GM19193 (cell line): Measurements from ENCODE around the gene CENPA.

Experiments used
- POLR2A ChIP-seq: IDR thresholded peaks from 4 replicates; pipeline ENCODE4 v1.6.1; 2011; ENCODE audit not compliant: insufficient read depth, insufficient read length; ENCODE audit errors: extremely low read depth

CENPA gene

GRCh38 chr2:26757873-26758789 lies 27.7 kb upstream of the CENPA start:
- no peak for TF ChIP-seq POLR2A

- TF ChIP-seq POLR2A: no peak
Observed at GRCh38 chr2:26758790-26759321, 27.0 kb upstream of the CENPA start.

- no peak for TF ChIP-seq POLR2A
Observed at GRCh38 chr2:26759845-26760244, 26.0 kb upstream of the CENPA start.

GRCh38 chr2:26763019-26763418 lies 22.8 kb upstream of the CENPA start:
- TF ChIP-seq POLR2A: no peak

GRCh38 chr2:26764078-26764887 lies 21.6 kb upstream of the CENPA start, which contains the start of gene SLC35F6:
Gene SLC35F6 (plus strand): TSS chr2:26764284. CDS start chr2:26764350, 66 bp downstream.
- TF ChIP-seq POLR2A: peak; percentile 85

- no peak for TF ChIP-seq POLR2A
Observed at GRCh38 chr2:26764906-26765305, 20.9 kb upstream of the CENPA start.

GRCh38 chr2:26765475-26766200 lies 20.2 kb upstream of the CENPA start:
- no peak for TF ChIP-seq POLR2A

- no peak for TF ChIP-seq POLR2A
Observed at GRCh38 chr2:26767129-26767528, 18.7 kb upstream of the CENPA start.

- TF ChIP-seq POLR2A: no peak
Observed at GRCh38 chr2:26767894-26768487, 17.9 kb upstream of the CENPA start.

GRCh38 chr2:26768759-26769088 lies 17.1 kb upstream of the CENPA start:
- TF ChIP-seq POLR2A: no peak

- no peak for TF ChIP-seq POLR2A
Observed at GRCh38 chr2:26769089-26769761, 16.6 kb upstream of the CENPA start.

- no peak for TF ChIP-seq POLR2A
Observed at GRCh38 chr2:26770986-26771586, 14.8 kb upstream of the CENPA start.

GRCh38 chr2:26772064-26773001 lies 13.5 kb upstream of the CENPA start:
- TF ChIP-seq POLR2A: no peak

GRCh38 chr2:26776195-26776800 lies 9.6 kb upstream of the CENPA start:
- TF ChIP-seq POLR2A: no peak
